Smooth muscle cell (in vitro differentiated cells): ENCODE data around the gene SSC5D. TPM values are rescaled to one million over a fixed set of nuclear protein-coding genes. Genes with fewer than 3 reads are reported as not detected.

Source experiments
- DNase-seq: peaks from one replicate; lab custom pipeline; 2025; ENCODE audit not compliant: unreplicated experiment; lab: John Stamatoyannopoulos, UW
- H2AFZ ChIP-seq: fragments of 200-600 bp; sonication (generic); 2 replicates; pipeline ENCODE4 v1.6.0; 2016; ENCODE audit warnings: antibody characterized with exemption, low read depth, mild to moderate bottlenecking
- H3F3A ChIP-seq: fragments of 200-600 bp; sonication (generic); 2 replicates; pipeline ENCODE4 v1.6.0; 2017; ENCODE audit warnings: antibody characterized with exemption, low read depth
- H3K27ac ChIP-seq: fragments of 200-600 bp; sonication (generic); 2 replicates; pipeline ENCODE4 v1.5.1; 2016; ENCODE audit warnings: low read depth, mild to moderate bottlenecking
- H3K27me3 ChIP-seq: fragments of 200-600 bp; sonication (generic); 2 replicates; pipeline ENCODE4 v1.6.1; 2016; ENCODE audit warnings: low read depth, mild to moderate bottlenecking
- H3K36me3 ChIP-seq: fragments of 200-600 bp; sonication (generic); 2 replicates; pipeline ENCODE4 v1.5.1; 2016; ENCODE audit warnings: low read depth
- H3K4me1 ChIP-seq: fragments of 200-600 bp; sonication (generic); 2 replicates; pipeline ENCODE4 v1.5.1; 2016; ENCODE audit warnings: low read depth
- H3K4me2 ChIP-seq: fragments of 200-600 bp; sonication (generic); 2 replicates; pipeline ENCODE4 v1.6.0; 2016; ENCODE audit warnings: mild to moderate bottlenecking
- H3K4me3 ChIP-seq: fragments of 200-600 bp; sonication (generic); 2 replicates; pipeline ENCODE4 v1.5.1; 2016; ENCODE audit warnings: mild to moderate bottlenecking
- H3K79me2 ChIP-seq: fragments of 200-600 bp; sonication (generic); 2 replicates; pipeline ENCODE4 v1.6.0; 2016; ENCODE audit warnings: low read depth, mild to moderate bottlenecking
- H3K9ac ChIP-seq: fragments of 200-600 bp; sonication (generic); 2 replicates; pipeline ENCODE4 v1.6.0; 2016; ENCODE audit warnings: low read depth
- H3K9me3 ChIP-seq: fragments of 200-600 bp; sonication (generic); replicated peaks from 2 replicates; pipeline ENCODE4 v1.5.1; 2016; ENCODE audit warnings: low read depth
- H4K20me1 ChIP-seq: fragments of 200-600 bp; sonication (generic); 2 replicates; pipeline ENCODE4 v1.6.0; 2016; ENCODE audit warnings: low read depth
- CTCF ChIP-seq: fragments of 200-600 bp; sonication (generic); IDR thresholded peaks from 2 replicates; pipeline ENCODE4 v1.5.1; 2017; ENCODE audit warnings: borderline replicate concordance, mild to moderate bottlenecking, antibody characterized with exemption; ENCODE audit not compliant: insufficient read depth, poor library complexity, severe bottlenecking
- WGBS: methylation state at CpG from one replicate; pipeline ENCODE4 v1.1.7; 2016; ENCODE audit warnings: low lambda C conversion rate; 5-methylcytosine and 5-hydroxymethylcytosine counted together
- polyA plus RNA-seq: library from polyadenylated mRNA; unstranded; fragments of >200 nt; fragmentation: Nextera tagmentation; extraction: Ambion mirVana; gene quantifications from 2 replicates; pipeline ENCODE4 v1.2.1, GENCODE V29; 2016
- total RNA-seq: library from RNA; depleted of rRNA; stranded (reverse); fragments of >200 nt; gene quantifications from 2 replicates; pipeline ENCODE4 v1.2.3, GENCODE V29; 2014

The SSC5D gene
- total and polyA plus RNA-seq, 2 experiments from 2014 or later: 3.8 to 11.2 TPM

GRCh38 chr19:55477905-55478304 is 10.3 kb upstream of the SSC5D start:
- no peak overlapping the region for H2AFZ ChIP-seq
- no peaks in the 10 kb centered on the region for H3K9me3 ChIP-seq
- 94% methylated on average over 13 of the region's 13 CpGs for WGBS
- H4K20me1 ChIP-seq: no peaks in the 10 kb centered on the region
- no peaks in the 10 kb centered on the region for H3K27me3 ChIP-seq
- H3K79me2 ChIP-seq: peaks cover 19% of the 10 kb centered on the region
- peak overlapping the region; percentile 83 for H3K4me2 ChIP-seq
- peaks cover 16% of the 10 kb centered on the region for H3K4me1 ChIP-seq
- H3K27ac ChIP-seq: no peak overlapping the region
- DNase-seq: no peak
- H3F3A ChIP-seq: no peaks in the 10 kb centered on the region
- H3K4me3 ChIP-seq: peak overlapping the region; percentile 67
- TF ChIP-seq CTCF: no peak
- no peak overlapping the region for H3K9ac ChIP-seq
- H3K36me3 ChIP-seq: no peaks in the 10 kb centered on the region

- Histone ChIP-seq H4K20me1 (no peaks in the 10 kb centered on the region), H3K9ac (no peak overlapping the region), H3F3A (no peaks in the 10 kb centered on the region), H3K4me3 (no peak overlapping the region), H3K79me2 (peaks cover 19% of the 10 kb centered on the region), H3K27ac (no peak overlapping the region), H3K4me1 (peaks cover 13% of the 10 kb centered on the region), H3K36me3 (no peaks in the 10 kb centered on the region), H3K27me3 (no peaks in the 10 kb centered on the region), H3K9me3 (no peaks in the 10 kb centered on the region), H2AFZ (no peak overlapping the region), H3K4me2 (no peak overlapping the region)
- no peak for DNase-seq
- TF ChIP-seq CTCF: no peak
- 93% methylated on average over 12 of the region's 12 CpGs for WGBS
These were observed 9.9 kb upstream of the SSC5D start for GRCh38 chr19:55478364-55478763.

GRCh38 chr19:55479045-55479444 is 9.2 kb upstream of the SSC5D start:
- Histone ChIP-seq H3K4me3 (no peak overlapping the region), H3K4me2 (no peak overlapping the region), H3K79me2 (peaks cover 19% of the 10 kb centered on the region), H3K36me3 (no peaks in the 10 kb centered on the region), H2AFZ (no peak overlapping the region), H3F3A (no peaks in the 10 kb centered on the region), H3K27ac (no peak overlapping the region), H3K9me3 (no peaks in the 10 kb centered on the region), H3K9ac (no peak overlapping the region), H3K4me1 (peaks cover 9% of the 10 kb centered on the region), H3K27me3 (no peaks in the 10 kb centered on the region), H4K20me1 (no peaks in the 10 kb centered on the region)
- no peak for TF ChIP-seq CTCF
- 90% methylated on average over 17 of the region's 17 CpGs for WGBS
- no peak for DNase-seq

GRCh38 chr19:55479451-55480230 is 8.6 kb upstream of the SSC5D start:
- 86% methylated on average over 15 of the region's 15 CpGs for WGBS
- H4K20me1 ChIP-seq: no peaks in the 10 kb centered on the region

More at GRCh38 chr19:55479451-55480230, 8.6 kb upstream of the SSC5D start:
- H3K4me1 ChIP-seq: peaks cover 9% of the 10 kb centered on the region
- H3K79me2 ChIP-seq: peaks cover 19% of the 10 kb centered on the region
- H3F3A ChIP-seq: no peaks in the 10 kb centered on the region
- H3K4me3 ChIP-seq: no peak overlapping the region
- H2AFZ ChIP-seq: no peak overlapping the region
- no peaks in the 10 kb centered on the region for H3K9me3 ChIP-seq
- no peak overlapping the region for H3K27ac ChIP-seq
- H3K27me3 ChIP-seq: no peaks in the 10 kb centered on the region
- H3K36me3 ChIP-seq: no peaks in the 10 kb centered on the region
- H3K4me2 ChIP-seq: no peak overlapping the region
- no peak for DNase-seq
- no peak for TF ChIP-seq CTCF
- H3K9ac ChIP-seq: no peak overlapping the region
